Memory B cell (primary cell): ENCODE data around the gene PSME3IP1.
A peak's percentile ranks its signal among the peaks of the same experiment; 100 is the strongest.

Source experiments
- ATAC-seq: fragments of 150-1000 bp; cut with Tn5 transposase; 2 replicates; pipeline ENCODE4 v1.10.0; 2021; ENCODE audit warnings: low read depth, mild to moderate bottlenecking, moderate library complexity
- DNase-seq, 2 donors: peaks; one replicate each; pipeline ENCODE4 v3.0.0; 2022; ENCODE audit warnings: low spot score in 2 of 2
- H3K27ac Mint-ChIP-seq: one replicate; pipeline ENCODE4 v1.8.0; 2022; ENCODE audit warnings: mild to moderate bottlenecking, moderate library complexity, mixed read lengths
- H3K27me3 Mint-ChIP-seq: one replicate; pipeline ENCODE4 v1.8.0; 2022; ENCODE audit warnings: mixed read lengths
- H3K36me3 Mint-ChIP-seq: one replicate; pipeline ENCODE4 v1.8.0; 2022; ENCODE audit warnings: mild to moderate bottlenecking, mixed read lengths
- H3K4me1 Mint-ChIP-seq: one replicate; pipeline ENCODE4 v1.8.0; 2022; ENCODE audit warnings: mixed read lengths
- H3K4me3 Mint-ChIP-seq: one replicate; pipeline ENCODE4 v1.8.0; 2022; ENCODE audit warnings: mild to moderate bottlenecking, moderate library complexity, mixed read lengths
- H3K9me3 Mint-ChIP-seq: one replicate; pipeline ENCODE4 v1.8.0; 2022; ENCODE audit warnings: mixed read lengths

Gene PSME3IP1

GRCh38 chr16:57167953-57168352 is 17.9 kb downstream of the PSME3IP1 start:
- Mint-ChIP-seq H3K27ac (no peak overlapping the region), H3K36me3 (peaks cover 28% of the 10 kb centered on the region), H3K9me3 (no peaks in the 10 kb centered on the region), H3K27me3 (no peaks in the 10 kb centered on the region), H3K4me1 (peaks cover 5% of the 10 kb centered on the region), H3K4me3 (no peak overlapping the region)
- ATAC-seq: peak; percentile 77
- DNase-seq: peak in 1 of 2 donors; percentile 36

- Mint-ChIP-seq H3K4me3 (no peak overlapping the region), H3K36me3 (peaks cover 28% of the 10 kb centered on the region), H3K9me3 (no peaks in the 10 kb centered on the region), H3K4me1 (peaks cover 5% of the 10 kb centered on the region), H3K27ac (no peak overlapping the region), H3K27me3 (no peaks in the 10 kb centered on the region)
- no peak for ATAC-seq
- DNase-seq: no peak
Measured at GRCh38 chr16:57167538-57167937, 18.3 kb downstream of the PSME3IP1 start.

- Mint-ChIP-seq H3K9me3 (no peaks in the 10 kb centered on the region), H3K27ac (no peak overlapping the region), H3K36me3 (peaks cover 27% of the 10 kb centered on the region), H3K27me3 (no peaks in the 10 kb centered on the region), H3K4me1 (peaks cover 5% of the 10 kb centered on the region), H3K4me3 (no peak overlapping the region)
- no peak for DNase-seq
- ATAC-seq: no peak
Measured at GRCh38 chr16:57166951-57167350, 18.9 kb downstream of the PSME3IP1 start.

GRCh38 chr16:57166451-57166850 is 19.4 kb downstream of the PSME3IP1 start:
- H3K27ac Mint-ChIP-seq: no peak overlapping the region
- no peak for ATAC-seq
- no peaks in the 10 kb centered on the region for H3K27me3 Mint-ChIP-seq
- no peak overlapping the region for H3K4me3 Mint-ChIP-seq
- no peak for DNase-seq
- H3K4me1 Mint-ChIP-seq: peaks cover 5% of the 10 kb centered on the region
- H3K36me3 Mint-ChIP-seq: peaks cover 24% of the 10 kb centered on the region
- H3K9me3 Mint-ChIP-seq: no peaks in the 10 kb centered on the region

- Mint-ChIP-seq H3K9me3 (no peaks in the 10 kb centered on the region), H3K27me3 (no peaks in the 10 kb centered on the region), H3K4me3 (no peak overlapping the region), H3K27ac (no peak overlapping the region), H3K4me1 (peaks cover 5% of the 10 kb centered on the region), H3K36me3 (peaks cover 19% of the 10 kb centered on the region)
- ATAC-seq: no peak
- no peak for DNase-seq
Measured at GRCh38 chr16:57165938-57166337, 19.9 kb downstream of the PSME3IP1 start.

GRCh38 chr16:57165483-57165882 is 20.4 kb downstream of the PSME3IP1 start:
- Mint-ChIP-seq H3K9me3 (no peaks in the 10 kb centered on the region), H3K27ac (no peak overlapping the region), H3K4me1 (peaks cover 5% of the 10 kb centered on the region), H3K27me3 (no peaks in the 10 kb centered on the region), H3K4me3 (no peak overlapping the region), H3K36me3 (peaks cover 17% of the 10 kb centered on the region)
- ATAC-seq (no peak), DNase-seq (no peak)

GRCh38 chr16:57163842-57164241 is 22.0 kb downstream of the PSME3IP1 start:
- H3K36me3 Mint-ChIP-seq: peaks cover 26% of the 10 kb centered on the region

GRCh38 chr16:57159447-57159846 is 26.4 kb downstream of the PSME3IP1 start:
- Mint-ChIP-seq H3K4me1 (no peaks in the 10 kb centered on the region), H3K27me3 (no peaks in the 10 kb centered on the region), H3K27ac (no peak overlapping the region), H3K36me3 (peaks cover 36% of the 10 kb centered on the region), H3K9me3 (no peaks in the 10 kb centered on the region), H3K4me3 (no peak overlapping the region)
- DNase-seq: no peak
- no peak for ATAC-seq

More at GRCh38 chr16:57163842-57164241, 22.0 kb downstream of the PSME3IP1 start:
- Mint-ChIP-seq H3K4me3 (no peak overlapping the region), H3K9me3 (no peaks in the 10 kb centered on the region), H3K27me3 (no peaks in the 10 kb centered on the region), H3K27ac (no peak overlapping the region), H3K4me1 (peaks cover 5% of the 10 kb centered on the region)
- ATAC-seq: no peak
- no peak for DNase-seq

GRCh38 chr16:57157533-57157932 is 28.3 kb downstream of the PSME3IP1 start:
- no peaks in the 10 kb centered on the region for H3K27me3 Mint-ChIP-seq

GRCh38 chr16:57156351-57156703 is 29.5 kb downstream of the PSME3IP1 start:
- ATAC-seq (no peak), DNase-seq (no peak)
- peaks cover 48% of the 10 kb centered on the region for H3K36me3 Mint-ChIP-seq
- H3K27me3 Mint-ChIP-seq: no peaks in the 10 kb centered on the region
- H3K4me1 Mint-ChIP-seq: no peaks in the 10 kb centered on the region
- H3K4me3 Mint-ChIP-seq: no peak overlapping the region
- no peaks in the 10 kb centered on the region for H3K9me3 Mint-ChIP-seq
- H3K27ac Mint-ChIP-seq: no peak overlapping the region

More at GRCh38 chr16:57157533-57157932, 28.3 kb downstream of the PSME3IP1 start:
- no peak for DNase-seq
- no peak overlapping the region for H3K4me3 Mint-ChIP-seq
- H3K27ac Mint-ChIP-seq: no peak overlapping the region
- H3K4me1 Mint-ChIP-seq: no peaks in the 10 kb centered on the region
- ATAC-seq: no peak
- H3K36me3 Mint-ChIP-seq: peaks cover 45% of the 10 kb centered on the region
- no peaks in the 10 kb centered on the region for H3K9me3 Mint-ChIP-seq

- Mint-ChIP-seq H3K4me1 (no peaks in the 10 kb centered on the region), H3K9me3 (no peaks in the 10 kb centered on the region), H3K4me3 (no peak overlapping the region), H3K27ac (no peak overlapping the region), H3K36me3 (peaks cover 48% of the 10 kb centered on the region), H3K27me3 (no peaks in the 10 kb centered on the region)
- DNase-seq (no peak), ATAC-seq (no peak)
Measured at GRCh38 chr16:57155702-57156350, 30.0 kb downstream of the PSME3IP1 start.

- Mint-ChIP-seq H3K4me1 (no peaks in the 10 kb centered on the region), H3K4me3 (no peak overlapping the region), H3K27ac (peak overlapping the region; percentile 87), H3K27me3 (no peaks in the 10 kb centered on the region), H3K9me3 (no peaks in the 10 kb centered on the region), H3K36me3 (peaks cover 39% of the 10 kb centered on the region)
- DNase-seq (no peak), ATAC-seq (no peak)
Measured at GRCh38 chr16:57153841-57154240, 32.0 kb downstream of the PSME3IP1 start.

GRCh38 chr16:57152096-57153093 is 33.4 kb downstream of the PSME3IP1 start:
- Mint-ChIP-seq H3K36me3 (peaks cover 35% of the 10 kb centered on the region), H3K27ac (no peak overlapping the region), H3K4me1 (peaks cover 6% of the 10 kb centered on the region), H3K9me3 (no peaks in the 10 kb centered on the region), H3K4me3 (no peak overlapping the region), H3K27me3 (no peaks in the 10 kb centered on the region)
- ATAC-seq (no peak), DNase-seq (no peak)

GRCh38 chr16:57151369-57151768 is 34.5 kb downstream of the PSME3IP1 start:
- Mint-ChIP-seq H3K9me3 (no peaks in the 10 kb centered on the region), H3K4me1 (peaks cover 8% of the 10 kb centered on the region), H3K36me3 (peaks cover 28% of the 10 kb centered on the region), H3K4me3 (no peak overlapping the region), H3K27me3 (no peaks in the 10 kb centered on the region), H3K27ac (no peak overlapping the region)
- no peak for ATAC-seq
- no peak for DNase-seq
